HUES64 (cell line): Measurements from ENCODE around the gene FOXJ3.

Experiments
- H3K27ac ChIP-seq: 2 replicates; pipeline ENCODE4 v1.7.0; 2013; ENCODE audit warnings: low read depth, low read length, inconsistent platforms
- H3K27me3 ChIP-seq: 2 replicates; pipeline ENCODE4 v1.6.1; 2013; ENCODE audit warnings: mild to moderate bottlenecking, low read length; ENCODE audit not compliant: insufficient read depth
- H3K36me3 ChIP-seq: 2 replicates; pipeline ENCODE4 v1.6.1; 2013; ENCODE audit warnings: mild to moderate bottlenecking, low read length; ENCODE audit not compliant: insufficient read depth
- H3K4me1 ChIP-seq: 2 replicates; pipeline ENCODE4 v1.6.1; 2013; ENCODE audit warnings: mild to moderate bottlenecking, low read length, moderate library complexity; ENCODE audit not compliant: insufficient read depth
- H3K4me3 ChIP-seq: 2 replicates; pipeline ENCODE4 v1.5.1; 2013; ENCODE audit warnings: mild to moderate bottlenecking, low read length, moderate library complexity
- H3K9ac ChIP-seq: 2 replicates; pipeline ENCODE4 v1.6.1; 2013; ENCODE audit warnings: mild to moderate bottlenecking, low read depth, low read length
- H3K9me3 ChIP-seq: 2 replicates; pipeline ENCODE4 v1.6.1; 2013; ENCODE audit warnings: low read depth, low read length; ENCODE audit not compliant: insufficient read depth
- WGBS: fragments of 150-250, 120-280 bp; methylation state at CpG from one replicate; pipeline ENCODE4 v1.1.7; 2013; ENCODE audit warnings: missing lambda C conversion rate; 5-methylcytosine and 5-hydroxymethylcytosine counted together

FOXJ3 gene

DNA sequence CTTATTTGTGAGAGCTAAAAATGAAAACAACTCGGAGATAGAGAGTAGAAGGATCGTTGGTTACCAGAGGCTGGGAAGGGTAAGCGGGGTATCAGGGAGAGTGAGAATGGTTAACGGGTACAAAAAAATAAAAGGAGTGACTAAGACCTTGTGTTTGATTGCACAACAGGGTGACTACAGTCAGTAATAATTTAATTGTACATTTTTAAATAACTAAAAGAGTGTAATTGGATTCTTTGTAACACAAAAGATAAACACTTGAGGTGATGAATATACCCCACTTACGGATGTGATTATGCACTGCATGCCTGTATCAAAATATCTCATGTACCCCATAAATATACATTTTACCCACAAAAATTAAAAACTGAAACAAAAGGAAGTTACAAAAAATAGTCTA lies 29.4 kb downstream of the FOXJ3 start:
- 96% methylated on average over 5 of the region's 5 CpGs for WGBS
- no peaks in the 10 kb centered on the region for H3K4me1 ChIP-seq
- peaks cover 3% of the 10 kb centered on the region; the same call in 1 of the 2 replicates for H3K9me3 ChIP-seq
- H3K9ac ChIP-seq, result no peak overlapping the region
- H3K36me3 ChIP-seq, result peaks cover 42% of the 10 kb centered on the region
- no peaks in the 10 kb centered on the region for H3K27me3 ChIP-seq
- H3K27ac ChIP-seq, result no peak overlapping the region
- no peak overlapping the region for H3K4me3 ChIP-seq

DNA sequence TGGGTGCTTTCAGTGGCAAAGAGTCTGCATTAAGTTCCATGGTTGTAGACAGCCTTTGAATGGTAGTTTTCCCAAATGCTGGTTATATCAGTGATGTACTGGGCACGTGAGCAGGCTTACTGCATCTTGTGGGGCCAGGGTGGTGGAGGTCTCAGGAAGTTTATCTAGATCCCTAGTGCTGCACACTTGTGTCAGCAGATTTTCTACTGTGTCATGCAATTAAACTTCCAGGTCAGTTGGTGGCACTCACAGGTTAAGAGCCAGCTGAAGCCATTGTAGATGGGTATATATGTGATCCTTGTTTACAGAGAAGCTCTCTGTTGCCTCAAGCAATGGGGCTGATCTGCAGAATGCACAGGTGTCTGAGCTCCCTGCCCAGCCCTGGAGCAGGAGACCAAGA lies 33.0 kb downstream of the FOXJ3 start:
- peaks cover 5% of the 10 kb centered on the region; the same call in 1 of the 2 replicates for H3K9me3 ChIP-seq
- 96% methylated on average over 1 of the region's 1 CpG for WGBS
- H3K4me3 ChIP-seq, result no peak overlapping the region
- H3K27me3 ChIP-seq, result no peaks in the 10 kb centered on the region
- no peaks in the 10 kb centered on the region for H3K4me1 ChIP-seq
- H3K27ac ChIP-seq, result no peak overlapping the region
- H3K36me3 ChIP-seq, result peaks cover 34% of the 10 kb centered on the region
- no peak overlapping the region for H3K9ac ChIP-seq

DNA sequence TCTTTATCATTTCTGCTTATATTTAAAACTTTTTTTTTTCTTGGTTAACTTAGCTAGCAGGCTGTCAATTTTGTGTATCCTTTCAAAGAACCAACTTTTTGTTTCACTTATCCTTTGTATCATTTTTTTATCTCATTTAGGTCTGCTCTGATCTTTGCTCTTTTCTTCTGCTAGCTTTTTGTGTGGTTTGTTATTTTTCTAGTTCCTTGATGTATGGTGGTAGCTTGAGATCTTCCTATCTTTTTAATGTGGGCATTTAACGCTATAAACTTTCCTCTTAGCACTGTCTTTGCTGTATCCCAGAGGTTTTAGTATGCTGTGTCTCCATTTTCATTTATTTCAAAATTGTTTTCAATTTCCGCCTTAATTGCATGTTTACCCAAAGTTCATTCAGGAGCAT lies 36.5 kb downstream of the FOXJ3 start:
- WGBS, result 75% methylated on average over 2 of the region's 2 CpGs

DNA sequence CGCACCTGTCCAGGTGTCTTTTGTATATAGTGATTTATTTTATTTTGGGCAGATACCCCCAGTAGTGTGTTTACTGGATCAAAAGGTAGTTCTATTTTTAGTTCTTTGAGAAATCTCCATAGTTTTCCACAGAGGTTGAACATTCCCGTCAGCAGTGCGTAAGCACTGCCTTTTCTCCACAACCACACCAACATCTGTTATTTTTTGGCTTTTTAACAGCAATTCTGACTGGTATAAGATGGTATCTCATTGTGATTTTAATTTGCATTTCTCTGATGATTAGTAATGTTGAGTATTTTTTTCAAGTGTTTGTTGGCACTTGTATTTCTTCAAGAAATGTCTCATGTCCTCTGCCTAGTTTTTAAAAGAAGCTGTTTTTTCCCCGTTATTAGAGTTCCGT lies 39.2 kb downstream of the FOXJ3 start:
- Histone ChIP-seq H3K27ac (no peak overlapping the region), H3K4me1 (no peaks in the 10 kb centered on the region), H3K27me3 (no peaks in the 10 kb centered on the region), H3K4me3 (no peak overlapping the region), H3K36me3 (peaks cover 15% of the 10 kb centered on the region), H3K9ac (no peak overlapping the region), H3K9me3 (0 out of 2 replicates have a peak, but pooled peaks cover 2% of the 10 kb centered on the region)
- WGBS, result 98% methylated on average over 5 of the region's 5 CpGs

More for the DNA sequence above, 36.5 kb downstream of the FOXJ3 start:
- Histone ChIP-seq H3K9me3 (peaks cover 5% of the 10 kb centered on the region; the same call in 1 of the 2 replicates), H3K27me3 (no peaks in the 10 kb centered on the region), H3K9ac (no peak overlapping the region), H3K36me3 (peaks cover 27% of the 10 kb centered on the region), H3K27ac (no peak overlapping the region), H3K4me1 (no peaks in the 10 kb centered on the region), H3K4me3 (no peak overlapping the region)

DNA sequence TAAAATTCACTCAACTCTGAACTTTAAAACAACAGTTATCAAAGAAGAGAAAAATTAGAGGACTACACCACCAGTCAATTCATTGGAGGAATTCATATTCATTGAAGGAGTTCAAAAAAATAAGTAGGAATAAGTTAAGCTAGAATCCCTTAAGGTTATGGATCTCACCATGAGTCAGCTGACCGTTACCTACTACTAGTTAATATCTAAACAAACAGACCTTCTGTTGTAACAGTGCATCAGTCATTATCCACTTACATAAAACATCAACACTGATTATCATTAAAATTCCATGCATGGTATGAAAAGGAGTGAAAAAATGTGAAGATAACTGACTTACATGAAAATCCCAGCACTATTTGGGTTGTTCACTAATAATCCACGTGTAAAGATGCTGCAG lies 44.9 kb downstream of the FOXJ3 start:
- H3K9ac ChIP-seq, result no peak overlapping the region
- H3K27ac ChIP-seq, result no peak overlapping the region
- no peaks in the 10 kb centered on the region for H3K27me3 ChIP-seq
- no peaks in the 10 kb centered on the region; the same call in 1 of the 2 replicates for H3K36me3 ChIP-seq
- no peaks in the 10 kb centered on the region for H3K4me1 ChIP-seq
- H3K9me3 ChIP-seq, result no peaks in the 10 kb centered on the region
- 97% methylated on average over 2 of the region's 2 CpGs for WGBS
- no peak overlapping the region for H3K4me3 ChIP-seq

DNA sequence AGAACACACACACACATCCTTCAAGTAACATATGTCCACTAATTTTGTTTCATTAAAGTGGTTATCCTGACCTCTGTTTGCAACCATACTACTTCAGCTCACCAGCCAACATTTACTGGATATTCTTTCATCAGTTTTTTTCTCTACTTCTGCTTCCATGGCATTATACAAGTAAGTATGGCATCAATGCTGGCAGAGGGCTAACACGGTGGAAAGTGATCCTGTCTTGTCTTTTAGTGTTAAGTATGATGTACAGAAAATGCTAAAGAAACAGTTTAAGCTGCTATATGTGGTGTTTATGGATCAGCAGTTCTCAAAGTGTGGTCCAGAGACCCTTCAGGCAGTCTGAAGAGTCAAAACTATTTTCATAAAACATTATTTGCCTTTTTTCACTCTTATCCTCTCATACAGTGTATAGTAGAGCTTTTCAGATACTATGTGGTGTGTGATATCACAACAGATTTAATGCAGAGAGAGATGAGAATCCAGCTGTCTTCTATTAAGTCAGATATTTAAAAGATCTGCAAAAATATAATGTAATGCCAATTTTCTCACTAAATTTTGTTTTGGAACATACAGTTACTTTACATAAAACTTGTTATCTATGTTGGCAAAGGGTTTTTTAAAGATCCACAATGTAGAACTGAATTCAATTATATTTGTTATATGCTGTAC lies 46.6 kb downstream of the FOXJ3 start:
- Histone ChIP-seq H3K27ac (no peak overlapping the region), H3K36me3 (no peaks in the 10 kb centered on the region; the same call in 1 of the 2 replicates), H3K9ac (no peak overlapping the region), H3K4me1 (peaks cover 9% of the 10 kb centered on the region; the same call in 1 of the 2 replicates), H3K27me3 (no peaks in the 10 kb centered on the region), H3K9me3 (no peaks in the 10 kb centered on the region), H3K4me3 (no peak overlapping the region)
- WGBS, result 100% methylated on average over 1 of the region's 1 CpG

DNA sequence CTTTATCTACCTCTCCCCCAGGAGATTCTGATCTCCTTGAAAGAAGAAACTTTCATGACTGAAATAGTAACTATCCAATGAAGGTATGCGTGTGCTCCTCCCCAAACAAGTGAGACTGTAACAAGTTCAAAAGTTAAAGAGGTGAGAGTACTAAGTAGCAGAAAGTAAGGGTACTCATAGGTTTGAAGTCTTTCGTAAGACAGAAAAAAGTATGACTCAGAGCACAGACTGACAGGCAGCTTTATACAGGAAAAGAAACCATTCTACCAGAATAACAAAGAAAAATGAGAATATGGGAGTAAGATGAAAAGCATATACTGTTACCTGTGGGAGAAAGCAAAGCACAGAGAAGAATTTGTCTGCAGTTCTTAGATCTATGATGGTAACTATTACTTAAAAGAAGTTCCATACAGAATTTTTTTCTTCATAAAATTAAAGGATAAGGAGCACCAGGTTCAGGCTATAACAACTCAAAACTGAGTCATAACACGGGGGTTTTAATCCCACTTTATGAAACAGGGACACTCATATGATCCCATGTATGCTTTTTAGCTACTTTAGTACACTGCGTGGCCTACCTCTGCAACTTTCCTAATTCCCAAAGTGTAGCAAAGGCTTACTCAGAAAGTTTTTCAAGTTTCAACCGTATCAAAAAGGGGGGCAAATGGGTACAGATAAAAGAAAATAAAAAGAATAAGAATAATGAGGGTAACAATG lies 52.0 kb downstream of the FOXJ3 start:
- H3K9ac ChIP-seq, result no peak overlapping the region
- peaks cover 5% of the 10 kb centered on the region for H3K36me3 ChIP-seq
- H3K4me3 ChIP-seq, result no peak overlapping the region
- H3K9me3 ChIP-seq, result no peaks in the 10 kb centered on the region
- H3K27ac ChIP-seq, result no peak overlapping the region
- H3K27me3 ChIP-seq, result no peaks in the 10 kb centered on the region
- H3K4me1 ChIP-seq, result peaks cover 27% of the 10 kb centered on the region
- 92% methylated on average over 3 of the region's 5 CpGs for WGBS

DNA sequence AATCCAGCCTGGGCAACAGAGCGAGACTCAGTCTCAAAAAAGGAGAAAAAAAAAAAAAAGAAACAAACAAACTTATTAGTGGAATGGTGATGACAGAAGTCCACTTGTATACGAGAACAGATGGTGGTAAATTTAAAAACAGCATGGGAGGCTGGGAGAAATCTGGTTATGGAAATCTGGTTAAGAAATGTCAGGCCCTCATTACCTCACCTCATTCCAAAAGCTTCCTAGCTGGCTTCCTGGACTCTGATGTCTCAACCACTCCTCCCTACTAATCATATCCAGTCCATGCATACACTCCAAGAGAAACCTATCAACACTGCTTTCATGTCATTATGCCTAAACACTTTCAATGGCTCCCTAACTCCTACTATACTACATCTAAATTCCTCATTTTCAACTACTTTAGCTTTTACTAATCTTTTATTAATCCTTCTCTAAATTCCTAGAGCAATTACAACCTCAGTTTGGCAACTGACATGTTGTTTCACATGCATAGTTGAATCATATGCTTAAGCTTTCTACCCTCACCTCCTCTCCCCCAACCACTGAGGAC lies 52.9 kb downstream of the FOXJ3 start:
- H3K4me1 ChIP-seq, result peaks cover 27% of the 10 kb centered on the region
- H3K9ac ChIP-seq, result no peak overlapping the region
- peaks cover 8% of the 10 kb centered on the region for H3K36me3 ChIP-seq
- no peaks in the 10 kb centered on the region for H3K27me3 ChIP-seq
- no peaks in the 10 kb centered on the region for H3K9me3 ChIP-seq
- H3K27ac ChIP-seq, result no peak overlapping the region
- 100% methylated on average over 1 of the region's 2 CpGs for WGBS
- H3K4me3 ChIP-seq, result no peak overlapping the region

DNA sequence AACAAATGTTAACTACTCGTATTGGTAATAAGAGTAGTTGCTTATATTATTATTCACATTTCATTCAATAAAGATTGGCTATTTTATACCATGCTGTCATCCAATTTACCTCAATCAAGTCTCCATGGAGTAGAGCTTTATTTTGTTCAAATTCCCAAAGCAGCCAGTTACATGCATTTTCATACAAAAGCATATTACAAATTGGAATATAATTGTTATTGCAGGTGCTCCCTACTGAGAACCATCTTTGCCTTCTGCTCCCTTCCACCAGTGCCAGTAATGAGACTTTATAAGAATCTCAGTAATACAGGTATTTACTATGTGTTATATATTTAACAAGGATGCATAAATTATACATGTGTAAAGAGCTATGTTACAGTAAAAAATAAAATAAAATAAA lies 54.2 kb downstream of the FOXJ3 start:
- Histone ChIP-seq H3K27me3 (no peaks in the 10 kb centered on the region), H3K36me3 (peaks cover 16% of the 10 kb centered on the region), H3K4me3 (no peak overlapping the region), H3K4me1 (peaks cover 27% of the 10 kb centered on the region), H3K9me3 (no peaks in the 10 kb centered on the region), H3K27ac (no peak overlapping the region), H3K9ac (no peak overlapping the region)
- no CpG with 5 or more reads among the region's 1 CpG for WGBS

DNA sequence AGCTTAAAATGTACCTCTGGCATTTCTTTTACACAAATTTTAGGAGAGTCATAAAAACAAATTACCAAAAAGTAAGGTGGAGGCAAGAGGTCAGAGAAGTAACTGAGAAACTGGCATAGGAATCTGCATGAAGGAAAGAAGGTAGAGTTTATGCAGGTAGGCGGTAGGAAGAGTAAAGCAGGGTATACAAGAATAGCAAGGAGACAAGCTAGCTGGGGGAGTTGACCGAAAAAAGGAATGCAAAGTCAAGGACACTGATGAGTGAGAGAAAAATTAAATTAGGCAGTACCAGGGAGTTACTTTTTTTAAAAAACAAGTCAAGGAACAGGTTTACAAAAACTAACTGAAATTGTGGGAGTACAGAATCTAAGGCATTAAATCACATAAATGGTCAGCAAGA lies 56.0 kb downstream of the FOXJ3 start:
- Histone ChIP-seq H3K27ac (no peak overlapping the region), H3K4me1 (peaks cover 20% of the 10 kb centered on the region), H3K9me3 (no peaks in the 10 kb centered on the region), H3K36me3 (peaks cover 16% of the 10 kb centered on the region), H3K9ac (no peak overlapping the region), H3K27me3 (no peaks in the 10 kb centered on the region), H3K4me3 (no peak overlapping the region)
- WGBS, result 59% methylated on average over 2 of the region's 2 CpGs

DNA sequence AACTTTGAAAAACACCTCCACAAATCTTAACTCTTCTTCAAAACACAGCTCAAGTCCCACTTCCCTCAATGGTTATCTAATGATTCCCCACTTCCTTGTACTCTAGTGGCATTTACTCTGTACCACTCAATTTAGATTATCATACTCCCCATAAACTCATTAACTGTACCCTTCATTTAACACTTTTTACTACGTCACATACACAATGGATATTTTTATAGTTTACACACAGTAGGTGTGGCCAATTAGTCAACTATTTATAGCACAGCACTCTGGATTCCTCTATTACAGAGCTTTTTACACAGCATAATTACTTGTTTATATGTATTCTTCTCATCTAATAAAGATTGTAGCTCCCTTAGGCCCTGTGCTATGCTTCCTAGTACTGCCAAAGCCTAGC lies 62.1 kb downstream of the FOXJ3 start:
- no peaks in the 10 kb centered on the region for H3K27me3 ChIP-seq
- no peak overlapping the region; the same call in 1 of the 2 replicates for H3K27ac ChIP-seq
- peaks cover 13% of the 10 kb centered on the region for H3K36me3 ChIP-seq
- H3K9ac ChIP-seq, result no peak overlapping the region
- H3K9me3 ChIP-seq, result no peaks in the 10 kb centered on the region
- H3K4me3 ChIP-seq, result no peak overlapping the region
- peaks cover 8% of the 10 kb centered on the region for H3K4me1 ChIP-seq
- 100% methylated on average over 1 of the region's 1 CpG for WGBS
